HG03575 (cell line): ENCODE results near the gene TIMM23.
"Not testable (repeated sequence)": the region's sequence is repeated elsewhere in the genome, so short reads cannot be mapped to it uniquely, and the experiment has no call there.

ENCODE experiments used
- ATAC-seq: cut with Tn5 transposase; IDR thresholded peaks from one replicate; pipeline ENCODE4 v1.9.1; 2021; ENCODE audit not compliant: unreplicated experiment, insufficient number of reproducible peaks, low FRiP score; ENCODE audit errors: extremely low read depth

Gene TIMM23

DNA sequence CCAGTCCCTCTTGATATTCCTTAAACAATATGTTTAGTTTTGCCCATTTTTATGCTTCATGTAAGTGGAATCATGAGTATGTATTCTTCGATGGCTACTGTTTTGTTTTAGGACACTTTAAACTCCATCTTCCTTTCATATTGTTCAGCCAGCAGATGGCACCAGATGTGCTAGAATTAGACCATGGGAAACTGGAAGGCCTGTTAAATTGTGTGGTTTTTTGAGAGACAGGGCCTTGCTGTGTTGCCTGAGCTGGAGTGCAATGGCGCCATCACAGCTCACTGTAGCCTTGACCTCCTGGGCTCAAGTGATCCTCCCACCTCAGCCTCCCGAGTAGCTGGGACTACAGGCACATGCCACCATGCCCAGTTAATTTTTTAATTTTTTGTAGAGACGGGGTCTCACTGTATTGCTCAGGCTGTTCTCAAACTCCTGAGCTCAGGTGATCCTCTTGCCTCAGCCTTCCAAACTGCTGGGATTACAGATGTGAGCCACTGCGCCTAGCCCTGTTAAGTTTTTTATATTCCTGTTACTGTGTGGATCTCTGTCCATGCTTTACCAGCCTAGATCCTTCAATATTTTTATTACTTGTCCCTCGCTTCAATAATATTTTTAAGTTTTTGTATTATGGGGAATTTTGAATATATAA lies 11.4 kb downstream of the TIMM23 start:
- ATAC-seq = not testable (repeated sequence)

DNA sequence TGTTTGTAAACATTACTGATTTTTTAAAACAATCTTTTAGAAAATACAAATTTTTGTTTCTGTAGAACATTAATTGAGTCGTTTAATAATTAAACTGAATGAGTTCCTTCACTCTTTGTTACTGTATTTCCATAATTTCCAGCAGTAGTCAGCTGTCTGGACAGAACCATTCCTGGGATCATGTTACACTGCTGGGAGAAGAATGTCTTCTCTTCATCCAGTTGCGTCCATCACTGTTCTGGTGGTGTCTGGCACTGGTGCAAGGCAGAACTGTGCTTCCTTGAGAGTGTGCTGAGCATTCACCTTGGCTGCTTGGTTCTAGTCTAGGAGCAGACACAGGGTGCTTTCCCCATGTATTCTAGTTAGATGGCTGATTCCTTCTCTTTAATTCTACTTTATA lies 12.2 kb downstream of the TIMM23 start:
- ATAC-seq = not testable (repeated sequence)

DNA sequence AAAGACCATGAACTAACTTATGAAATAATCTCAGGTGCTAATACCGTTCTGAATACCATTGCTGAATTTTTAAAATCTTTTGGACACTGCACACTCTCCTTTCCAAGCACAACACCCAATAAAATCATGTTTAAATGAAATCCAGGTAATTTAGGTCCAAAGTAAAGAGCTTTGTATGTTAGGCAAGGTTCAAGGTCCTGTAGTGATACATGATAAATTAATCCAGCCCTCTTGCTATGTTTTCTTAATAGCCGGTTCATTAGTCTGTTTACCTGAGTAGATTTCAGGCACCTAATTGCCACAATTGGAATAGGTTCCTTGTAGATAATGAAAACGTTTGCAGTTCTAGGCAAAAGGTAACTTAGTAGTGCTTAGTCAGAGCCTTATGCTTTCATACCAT lies 13.3 kb downstream of the TIMM23 start:
- ATAC-seq = not testable (repeated sequence)

DNA sequence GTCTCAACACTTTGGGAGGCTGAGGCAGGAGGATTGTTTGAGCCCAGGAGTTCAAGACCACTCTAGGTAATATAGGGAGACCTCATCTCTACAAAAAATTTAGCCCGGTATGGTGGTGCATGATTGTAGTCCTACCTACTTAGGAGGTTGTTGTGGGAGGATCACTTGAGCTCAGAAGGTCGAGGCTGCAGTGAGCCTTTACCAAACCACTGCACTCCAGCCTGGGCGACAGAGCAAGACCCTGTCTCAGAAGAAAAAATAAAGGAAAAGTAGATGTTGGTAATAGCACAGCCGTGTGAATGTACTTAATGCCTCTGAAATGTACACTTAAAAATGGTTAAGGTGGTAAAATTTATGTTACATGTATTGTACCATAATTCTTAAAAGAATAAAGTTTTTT lies 25.3 kb downstream of the TIMM23 start:
- no peak for ATAC-seq

DNA sequence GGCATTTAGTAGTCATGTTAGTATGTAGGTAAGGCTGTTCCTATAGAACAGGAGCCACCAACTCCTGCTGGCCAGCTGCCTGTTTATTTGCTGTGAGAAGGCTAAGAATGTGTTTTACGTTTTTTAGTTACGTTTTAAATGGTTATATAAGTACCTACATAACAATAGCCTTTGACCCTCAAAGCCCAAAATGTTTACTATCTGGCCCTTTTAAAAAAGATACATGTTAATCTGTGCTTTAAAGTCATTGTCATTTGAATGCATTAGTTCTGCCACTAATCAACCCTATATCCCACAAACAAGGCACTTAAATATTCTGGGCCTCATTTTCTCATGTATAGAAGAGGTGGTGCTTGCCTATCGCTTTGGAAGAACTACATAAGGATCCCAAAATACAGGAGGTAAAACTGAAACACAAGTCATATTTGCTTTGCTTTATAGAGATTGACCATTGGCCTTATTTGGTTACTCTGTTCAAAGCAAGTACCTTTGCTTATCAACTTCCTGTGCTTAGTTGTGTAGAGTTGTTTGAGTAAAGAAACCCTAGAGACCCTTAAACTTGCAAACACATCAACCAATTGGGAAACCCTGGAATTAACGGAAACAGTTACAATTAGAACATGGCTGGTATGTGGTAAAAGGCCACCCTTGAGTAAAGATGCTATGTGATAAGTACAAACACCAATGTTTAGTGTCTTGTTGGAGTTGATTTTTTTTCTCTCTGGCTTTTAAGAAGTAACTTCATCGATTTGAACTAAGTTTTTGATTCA lies 25.9 kb downstream of the TIMM23 start:
- no peak for ATAC-seq

DNA sequence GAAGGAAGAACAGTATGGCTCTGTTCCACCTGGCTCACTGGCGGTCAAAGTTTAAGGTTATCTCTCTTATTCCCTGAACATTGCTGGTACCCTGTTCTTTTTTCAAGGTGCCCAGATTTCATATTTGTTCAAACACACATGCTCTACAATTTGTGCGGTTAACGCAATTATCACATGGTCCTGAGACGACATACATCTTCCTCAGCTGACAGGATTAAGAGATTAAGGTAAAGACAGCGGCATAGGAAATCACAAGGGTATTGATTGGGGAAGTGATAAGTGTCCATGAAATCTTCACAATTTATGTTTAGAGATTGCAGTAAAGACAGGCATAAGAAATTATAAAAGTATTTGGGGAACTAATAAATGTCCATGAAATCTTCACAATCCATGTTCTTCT lies 27.7 kb downstream of the TIMM23 start:
- ATAC-seq = not testable (repeated sequence)

DNA sequence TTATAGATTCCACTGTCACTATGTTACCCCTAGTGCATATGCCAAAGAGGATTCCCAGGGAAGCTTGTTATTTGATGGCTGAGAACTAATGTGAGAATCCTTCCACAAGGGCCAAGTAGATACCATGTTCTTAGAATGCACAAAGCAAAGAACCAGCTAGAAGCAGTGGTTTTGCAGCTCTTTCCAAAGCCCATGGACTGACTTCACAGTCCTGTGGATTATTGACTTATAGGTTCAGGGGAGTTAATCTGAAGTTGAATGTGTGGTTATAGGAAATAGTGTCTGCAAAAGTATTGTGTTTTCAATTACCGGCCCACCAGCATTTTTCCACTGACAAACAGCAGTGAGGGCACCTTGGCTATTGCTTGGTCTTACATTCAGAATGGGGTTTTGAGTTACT lies 28.2 kb downstream of the TIMM23 start:
- ATAC-seq = no peak

DNA sequence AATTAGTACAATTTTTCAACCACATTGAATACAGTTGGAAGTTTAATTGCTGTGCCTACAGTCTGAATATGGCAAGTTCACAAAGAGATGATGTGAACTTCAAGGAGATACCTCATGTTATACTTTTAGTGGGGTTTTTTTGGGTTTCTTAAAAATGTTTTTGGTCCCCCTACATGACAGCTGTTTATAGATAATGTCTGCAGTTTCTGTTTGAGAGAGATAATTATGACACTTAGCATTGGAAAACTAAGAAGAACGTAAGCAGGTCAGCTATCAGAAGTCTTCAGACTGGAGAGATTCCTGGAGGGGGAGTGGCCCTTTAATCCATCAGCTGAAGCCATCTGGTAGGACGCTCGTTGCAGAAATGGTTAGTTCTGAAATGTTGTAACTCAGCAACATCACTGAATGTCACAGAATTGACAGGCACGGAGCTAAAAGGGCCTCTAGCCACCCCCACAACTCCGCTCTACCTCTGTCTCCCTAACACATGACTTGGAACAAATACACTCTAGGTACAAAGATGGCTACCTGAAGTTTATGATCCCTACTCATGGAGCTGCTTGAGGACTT lies 29.0 kb downstream of the TIMM23 start:
- no peak for ATAC-seq

DNA sequence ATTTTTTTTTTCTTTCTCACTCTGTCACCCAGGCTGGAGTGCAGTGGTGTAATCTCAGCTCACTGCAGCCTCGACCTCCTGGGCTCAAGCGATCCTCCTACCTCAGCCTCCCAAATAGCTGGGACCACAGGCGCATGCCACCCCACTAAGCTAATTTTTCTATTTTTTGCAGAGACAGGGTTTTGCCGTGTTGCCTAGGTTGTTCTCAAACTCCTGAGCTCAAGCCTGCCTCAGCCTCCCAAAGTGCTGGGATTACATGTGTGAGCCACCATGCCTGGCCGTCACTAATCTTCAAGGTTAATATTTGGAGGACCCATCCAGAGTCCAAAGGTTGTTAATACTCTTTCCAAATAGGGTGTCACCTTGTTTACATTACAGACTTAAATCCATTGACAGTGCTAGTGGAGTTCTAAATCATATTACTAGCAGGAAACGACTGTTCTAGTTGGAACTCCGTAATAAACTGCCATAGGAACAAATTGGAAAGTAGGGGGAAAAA lies 29.9 kb downstream of the TIMM23 start:
- ATAC-seq = not testable (repeated sequence)

DNA sequence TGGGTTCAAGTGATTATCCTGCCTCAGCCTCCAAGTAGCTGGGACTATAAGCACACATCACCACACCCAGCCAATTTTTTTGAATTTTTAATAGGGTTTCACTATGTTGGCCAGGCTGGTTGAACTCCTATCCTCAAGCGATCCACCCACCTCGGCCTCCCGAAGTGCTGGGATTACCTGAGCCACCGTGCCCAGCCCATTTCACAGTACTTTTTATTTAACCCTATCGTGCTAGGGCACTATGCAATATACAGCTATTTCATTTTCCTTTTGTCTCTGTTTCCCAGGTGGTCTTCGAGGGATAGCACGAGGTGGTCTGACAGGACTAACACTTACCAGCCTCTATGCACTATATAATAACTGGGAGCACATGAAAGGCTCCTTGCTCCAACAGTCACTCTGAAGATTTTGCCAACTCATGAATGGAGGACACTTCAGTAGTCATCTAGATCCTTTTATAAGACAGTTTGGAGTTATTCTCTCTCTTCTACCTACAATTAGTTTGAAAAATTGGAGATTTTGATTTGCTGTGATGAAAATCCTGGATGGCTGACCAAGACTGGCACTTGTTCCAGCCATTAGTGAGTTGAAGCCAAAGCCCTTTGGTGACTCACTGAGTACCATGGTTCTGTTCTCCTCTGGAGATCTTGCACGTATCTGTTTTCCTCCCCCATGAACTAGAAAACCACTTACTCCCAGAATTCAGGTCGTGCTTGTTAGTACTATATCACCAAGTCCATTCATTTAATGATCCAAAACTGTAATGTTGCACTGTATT lies 30.8 kb downstream of the TIMM23 start:
- no peak for ATAC-seq

DNA sequence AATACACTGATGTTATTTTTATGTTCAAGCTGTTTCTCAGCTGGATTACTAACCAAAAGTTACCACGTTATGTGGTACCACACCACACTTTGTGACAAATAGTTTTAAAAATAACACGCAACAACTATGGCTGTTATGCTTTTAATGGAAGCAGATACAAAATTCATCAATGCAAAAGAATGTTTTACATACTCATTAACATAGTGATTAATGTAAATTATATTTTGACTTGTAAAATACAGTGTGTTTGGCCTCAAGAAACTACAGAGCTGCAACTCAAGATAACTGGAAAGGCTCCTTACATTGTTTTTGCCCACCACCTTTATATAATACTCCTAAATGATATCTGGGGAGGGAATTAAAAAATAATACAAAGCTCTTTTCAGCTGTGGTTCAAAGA lies 32.7 kb downstream of the TIMM23 start:
- no peak for ATAC-seq

DNA sequence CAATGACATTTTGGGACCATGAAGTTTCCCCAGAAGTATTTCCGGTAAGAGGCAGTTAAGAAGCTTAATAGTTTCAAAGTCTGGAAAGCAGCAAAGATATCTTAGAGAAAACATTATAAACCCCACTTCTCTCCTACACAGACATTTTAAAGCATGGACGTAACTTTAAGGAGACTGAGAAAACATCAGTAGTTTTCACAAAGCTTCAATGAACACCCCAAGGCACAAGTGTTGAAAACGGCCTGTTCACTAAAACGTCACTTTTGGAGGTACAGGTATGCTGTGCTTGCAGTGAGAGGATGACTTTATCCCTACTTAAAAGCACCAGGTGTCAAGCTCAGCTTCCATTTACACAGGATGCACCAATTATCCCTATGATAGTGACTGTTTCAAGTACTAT lies 33.1 kb downstream of the TIMM23 start:
- ATAC-seq = no peak

DNA sequence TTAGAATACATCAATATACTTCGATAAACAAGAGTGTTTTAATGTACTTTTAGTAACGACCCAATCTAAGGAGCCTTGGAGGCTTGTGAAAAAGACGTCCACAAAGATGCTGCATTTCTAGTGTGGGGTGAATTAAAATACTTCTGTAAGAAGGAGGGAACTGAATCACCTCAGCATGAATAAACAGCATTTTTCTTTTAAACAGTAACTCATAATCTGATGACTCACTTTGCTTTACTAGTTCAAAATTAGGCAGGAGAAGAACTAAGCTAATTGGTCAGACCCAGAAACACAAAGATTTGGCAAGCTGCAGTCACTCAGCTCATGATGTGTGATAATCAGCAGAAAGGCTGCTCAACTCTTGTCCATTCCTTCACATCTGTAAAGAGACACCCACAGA lies 33.9 kb downstream of the TIMM23 start:
- no peak for ATAC-seq

DNA sequence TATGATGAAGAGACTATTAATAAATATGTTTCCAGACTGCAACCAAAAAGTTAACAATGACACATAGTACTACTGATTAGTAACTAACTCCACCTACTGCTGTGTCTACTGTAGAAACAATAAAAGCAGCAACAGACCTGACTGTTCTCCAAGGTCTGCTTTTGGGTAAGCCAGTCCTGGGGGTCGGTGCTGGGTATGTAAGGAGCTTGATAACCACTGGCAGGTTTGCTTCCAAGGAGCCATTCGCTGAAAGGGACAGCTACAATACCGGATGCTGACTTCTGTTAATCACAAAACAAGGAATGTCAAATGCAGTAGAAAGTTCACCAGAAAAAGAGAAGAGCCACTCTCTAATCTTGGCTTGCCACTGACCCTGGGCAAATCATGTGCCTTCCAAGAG lies 40.5 kb downstream of the TIMM23 start:
- ATAC-seq = no peak

DNA sequence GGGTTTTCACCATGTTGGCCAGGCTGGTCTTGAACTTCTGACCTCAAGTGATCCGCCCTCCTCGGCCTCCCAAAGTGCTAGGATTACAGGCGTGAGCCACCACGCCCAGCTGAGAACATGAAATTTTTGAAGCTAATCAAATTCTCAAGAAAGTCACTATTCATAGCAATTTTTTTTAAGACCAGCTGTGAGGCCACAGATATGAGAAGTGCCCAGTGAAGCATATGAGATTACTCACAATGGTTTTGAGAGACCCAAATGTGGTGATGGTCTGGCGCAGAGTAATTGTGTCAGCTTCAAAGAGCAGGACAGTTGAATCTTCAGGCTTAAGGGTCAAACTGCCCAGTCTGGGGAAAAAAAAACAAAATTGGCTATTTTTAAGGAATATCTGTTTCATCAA lies 41.9 kb downstream of the TIMM23 start:
- no peak for ATAC-seq

DNA sequence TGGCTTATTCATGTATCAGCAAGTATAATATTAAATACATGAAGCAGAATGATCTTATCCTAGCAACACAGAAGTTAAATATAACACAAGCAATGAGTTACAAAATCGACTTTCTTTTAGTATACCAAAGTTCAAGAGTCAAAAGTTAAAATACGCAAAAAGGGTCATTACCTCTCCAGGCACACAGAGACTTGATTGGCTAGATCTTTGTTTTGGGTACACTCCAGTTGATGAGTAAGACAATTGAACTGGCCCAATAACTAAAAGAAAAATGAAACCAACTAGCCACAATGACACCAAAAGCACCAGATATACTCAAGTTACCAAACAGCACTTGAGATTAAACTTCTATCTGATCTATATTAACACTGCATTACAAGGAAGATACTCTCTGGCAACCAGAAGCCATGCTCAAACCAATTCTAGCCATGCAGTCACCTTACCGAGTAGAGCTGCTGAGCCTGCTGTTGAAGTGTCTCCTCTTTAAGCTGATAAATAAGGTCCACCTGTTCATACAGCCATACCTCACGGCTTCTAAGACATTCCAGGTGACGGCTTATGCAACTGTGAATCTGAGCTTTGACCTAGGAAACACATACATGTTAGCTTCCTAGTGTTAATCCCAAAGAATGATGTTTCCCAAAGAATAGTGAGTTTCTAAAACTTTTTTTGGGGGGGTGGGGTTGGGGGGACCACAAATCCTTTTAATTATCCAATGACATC lies 42.6 kb downstream of the TIMM23 start:
- ATAC-seq = no peak

DNA sequence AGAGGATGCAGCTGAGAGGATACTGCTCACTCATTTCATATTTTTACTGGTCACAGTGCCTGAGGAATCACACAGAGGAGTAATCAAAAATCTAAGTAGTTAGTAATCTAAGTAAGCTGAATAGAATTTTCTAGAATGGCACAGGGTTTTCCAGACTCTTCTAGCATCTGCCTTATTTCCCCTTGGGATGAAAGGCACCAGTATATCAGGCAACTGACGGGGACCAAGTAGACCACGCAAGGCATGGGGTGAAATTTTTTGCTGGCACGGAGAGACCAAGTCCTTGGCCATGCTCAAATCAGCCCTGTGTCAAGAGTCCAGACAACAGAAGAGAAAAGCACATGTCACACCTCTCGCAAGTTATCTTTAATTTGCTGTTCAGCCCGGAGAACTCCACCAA lies 43.9 kb downstream of the TIMM23 start:
- no peak for ATAC-seq

DNA sequence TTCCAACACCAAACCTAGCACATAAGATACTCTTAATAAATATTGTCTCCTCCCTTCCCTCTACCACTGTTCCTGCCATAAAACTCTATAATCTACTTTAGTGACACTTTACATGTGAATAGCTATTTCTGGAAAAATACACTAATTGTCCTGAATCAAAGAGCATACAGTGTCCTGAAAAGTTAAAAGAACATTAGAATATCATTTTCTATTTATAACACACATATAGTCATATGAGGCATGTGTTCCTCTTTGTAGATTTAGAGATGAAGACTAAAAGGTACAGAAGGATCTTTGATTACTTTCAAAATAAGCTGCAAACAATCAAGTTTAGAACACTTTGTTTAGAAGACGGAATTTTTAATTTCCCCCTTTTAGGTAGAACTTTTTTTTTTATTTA lies 44.5 kb downstream of the TIMM23 start:
- no peak for ATAC-seq

DNA sequence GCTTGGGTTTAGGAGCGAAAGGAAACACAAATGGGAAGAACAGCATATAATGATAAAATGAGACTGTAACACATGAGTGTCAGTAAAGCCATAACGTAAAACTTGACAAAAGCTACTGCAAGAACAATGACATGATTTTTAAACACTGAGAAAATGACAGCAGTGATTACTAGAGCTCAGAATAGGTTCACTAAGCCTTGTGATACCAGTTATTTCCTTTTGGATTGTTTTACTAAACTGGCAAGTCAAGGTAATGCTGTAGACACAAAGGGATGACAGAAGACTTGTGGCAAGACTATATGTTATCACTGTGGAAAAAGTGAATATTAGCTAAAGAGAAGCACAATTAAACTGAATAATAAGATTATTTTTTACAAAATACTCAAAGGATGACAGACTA lies 45.4 kb downstream of the TIMM23 start:
- ATAC-seq = no peak
